Anterior cingulate cortex (tissue), 58 donors: Measurements from ENCODE around the gene OLIG3.

Experiments used
- DNase-seq, 58 donors: peaks; one replicate each; lab custom pipeline; 2025; lab: John Stamatoyannopoulos, UW

OLIG3 gene

GRCh38 chr6:137494281-137494987 is at the start of gene OLIG3:
OLIG3 (minus strand) TSS chr6:137494394; CDS start chr6:137494170, 224 bp downstream.
- no peak for DNase-seq

GRCh38 chr6:137543114-137543513 is 48.9 kb upstream of the OLIG3 start:
- no peak for DNase-seq

DNA sequence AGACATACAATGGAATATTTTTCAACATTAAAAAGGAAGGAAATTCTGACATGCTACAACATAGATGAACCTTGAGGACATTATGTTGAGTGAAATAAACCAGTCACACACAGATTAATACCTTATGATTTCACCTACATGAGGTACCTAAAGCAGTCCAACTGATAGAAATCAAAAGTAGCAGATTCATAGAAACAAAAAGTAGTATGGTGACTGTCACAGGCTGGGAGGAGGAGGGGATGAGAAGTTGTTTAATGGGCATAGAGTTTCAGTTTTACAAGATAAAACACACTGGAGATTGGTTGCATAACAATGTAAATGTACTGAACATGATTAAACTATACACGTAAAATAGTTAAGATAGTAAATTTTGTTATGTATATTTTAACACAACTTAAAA is 48.5 kb upstream of the OLIG3 start:
- no peak for DNase-seq

DNA sequence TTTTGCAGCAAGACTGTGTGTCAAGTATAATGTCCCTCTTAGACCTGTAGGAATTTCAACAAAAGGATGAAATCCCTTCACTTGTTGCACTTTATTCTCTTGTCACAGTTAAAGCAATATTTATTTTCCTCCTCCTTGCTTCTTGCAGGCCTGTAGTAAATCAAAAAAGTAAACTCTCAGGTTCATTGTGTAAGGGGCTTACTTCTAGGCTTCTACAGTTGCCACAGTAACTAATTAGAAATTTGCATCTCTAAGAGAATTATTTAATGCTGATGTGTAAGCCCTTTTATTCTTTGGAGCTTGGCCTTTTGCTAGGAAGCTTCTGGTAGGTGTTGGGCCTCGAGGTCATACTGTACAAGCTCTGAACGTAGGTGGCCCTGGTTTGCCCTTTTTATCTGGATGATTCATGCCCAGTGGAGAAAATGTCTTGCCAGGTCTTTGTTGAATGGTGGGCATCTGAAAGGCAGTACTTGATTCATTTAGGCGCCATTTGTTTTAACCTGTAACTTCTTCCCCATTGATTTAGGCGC is 47.4 kb upstream of the OLIG3 start:
- no peak for DNase-seq

- no peak for DNase-seq
Observed at GRCh38 chr6:137536104-137536773, 42.0 kb upstream of the OLIG3 start.

DNA sequence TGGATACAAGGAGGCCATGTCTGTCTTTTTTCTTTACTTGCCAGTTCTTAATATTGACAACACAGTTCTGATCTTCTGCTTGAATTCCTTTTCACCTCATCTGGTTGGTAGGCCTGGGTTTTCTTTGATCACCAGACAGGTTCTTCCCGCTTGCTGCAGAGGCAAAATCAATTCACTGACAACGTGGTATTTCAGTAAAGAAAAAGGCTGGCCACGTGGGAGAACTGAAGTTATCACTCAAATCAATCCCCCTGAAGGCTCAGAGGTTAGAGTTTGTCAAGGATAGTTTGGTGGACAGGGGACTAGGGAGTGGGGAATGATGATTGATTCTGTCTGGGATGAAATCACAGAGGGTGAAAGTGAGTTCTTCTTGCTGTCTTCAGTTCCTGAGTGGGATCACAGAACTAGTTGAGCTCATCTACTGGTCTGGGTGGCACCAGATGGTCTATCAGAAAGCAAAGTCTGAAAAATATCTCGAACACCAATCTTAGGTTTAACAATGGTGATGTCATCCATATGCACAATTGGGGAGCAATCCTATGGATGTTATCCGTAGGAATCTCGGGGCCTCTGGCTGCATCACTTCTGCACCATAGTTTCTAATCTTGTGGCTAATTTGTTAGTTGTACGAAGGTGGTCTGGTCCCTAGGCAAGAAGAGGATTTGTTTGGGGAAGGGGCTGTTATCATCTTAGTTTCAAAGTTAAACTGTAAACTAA is 37.3 kb upstream of the OLIG3 start:
- no peak for DNase-seq

DNA sequence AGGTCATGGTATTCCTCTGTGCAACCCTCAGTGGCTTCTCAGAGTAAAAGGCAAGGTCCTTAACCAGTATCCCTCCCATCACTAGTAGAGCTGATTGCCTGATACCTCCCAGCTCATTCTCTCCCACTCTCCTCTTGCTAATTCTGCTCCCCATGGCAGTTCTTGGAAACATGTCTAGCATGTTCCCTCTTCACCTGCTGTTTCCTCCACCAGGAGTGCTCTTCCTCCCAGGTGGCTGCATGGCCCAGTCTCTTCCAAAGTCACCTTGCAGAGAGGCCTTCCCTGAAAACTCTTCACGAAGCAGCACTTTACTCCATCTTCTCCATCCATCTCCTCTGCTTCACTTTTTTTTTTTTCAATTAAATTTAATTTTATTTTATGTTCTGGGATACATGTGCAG is 36.2 kb upstream of the OLIG3 start:
- no peak for DNase-seq

- DNase-seq, result no peak
Observed at GRCh38 chr6:137522831-137523230, 28.6 kb upstream of the OLIG3 start.

GRCh38 chr6:137522198-137522798 is 28.1 kb upstream of the OLIG3 start:
- no peak for DNase-seq

DNA sequence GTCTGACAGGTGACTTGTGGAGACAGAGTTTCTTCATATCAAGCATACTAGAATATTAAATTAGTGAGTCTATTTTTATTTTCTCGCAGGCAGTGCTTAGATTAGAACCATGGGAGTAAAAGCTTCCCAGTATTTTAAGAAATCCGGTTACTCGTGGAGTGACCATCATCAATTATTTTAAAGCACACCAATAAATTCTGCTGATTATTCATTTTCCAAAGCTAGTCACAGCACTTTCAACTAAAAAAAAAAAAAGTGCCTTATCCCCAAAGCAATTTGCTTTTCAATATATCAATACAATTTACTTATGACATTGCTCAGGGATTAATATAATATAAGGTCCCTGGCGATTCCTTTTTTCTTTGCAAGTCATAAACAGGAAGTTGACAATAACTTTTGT is 26.3 kb upstream of the OLIG3 start:
- no peak for DNase-seq

DNA sequence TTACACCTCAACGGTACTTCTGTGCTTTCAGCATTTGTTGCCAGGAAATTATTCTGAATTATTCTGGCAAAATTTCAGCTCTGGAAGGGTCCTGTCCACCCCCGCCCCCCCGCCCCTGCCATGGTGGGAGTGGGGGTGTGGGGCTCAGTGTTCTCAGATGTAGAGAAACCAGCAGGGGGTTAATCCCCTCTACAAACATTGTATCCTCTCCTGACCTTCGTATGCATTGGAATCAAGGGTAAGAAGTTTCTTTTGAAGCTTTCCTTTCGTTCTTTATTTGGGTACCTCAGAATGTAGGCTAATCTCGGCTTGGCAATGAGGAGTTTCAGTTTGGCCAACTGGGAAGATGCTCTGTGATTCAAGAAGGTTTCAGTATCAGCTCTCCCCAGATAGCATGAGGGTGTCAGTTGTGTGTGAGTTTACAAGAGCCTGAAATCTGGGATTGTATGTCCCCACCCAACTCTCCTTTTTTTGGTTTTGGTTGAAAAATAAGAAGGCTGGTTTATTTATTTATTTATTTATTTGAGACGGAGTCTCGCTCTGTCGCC is 25.5 kb upstream of the OLIG3 start:
- DNase-seq, result no peak

GRCh38 chr6:137518386-137518983 is 24.3 kb upstream of the OLIG3 start:
- DNase-seq, result no peak

DNA sequence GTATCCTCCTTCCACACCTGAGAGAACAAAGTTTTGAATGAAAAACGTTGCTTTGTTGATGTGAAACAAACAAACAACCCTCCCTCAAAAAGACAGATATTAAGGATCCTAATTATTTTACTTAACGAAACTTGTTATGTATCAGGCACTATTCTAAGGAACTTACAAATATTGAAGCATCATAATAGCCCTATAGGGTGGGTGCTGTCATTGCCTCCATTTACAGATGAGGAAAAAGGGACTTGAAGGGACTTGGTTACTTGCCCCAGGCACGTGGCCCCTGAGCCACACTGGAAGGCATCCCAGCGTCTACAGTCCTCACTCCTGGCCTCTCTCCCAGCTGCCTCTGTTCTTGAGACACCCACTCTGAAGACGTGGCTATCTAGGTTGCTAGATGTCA is 20.2 kb upstream of the OLIG3 start:
- DNase-seq, result no peak

DNA sequence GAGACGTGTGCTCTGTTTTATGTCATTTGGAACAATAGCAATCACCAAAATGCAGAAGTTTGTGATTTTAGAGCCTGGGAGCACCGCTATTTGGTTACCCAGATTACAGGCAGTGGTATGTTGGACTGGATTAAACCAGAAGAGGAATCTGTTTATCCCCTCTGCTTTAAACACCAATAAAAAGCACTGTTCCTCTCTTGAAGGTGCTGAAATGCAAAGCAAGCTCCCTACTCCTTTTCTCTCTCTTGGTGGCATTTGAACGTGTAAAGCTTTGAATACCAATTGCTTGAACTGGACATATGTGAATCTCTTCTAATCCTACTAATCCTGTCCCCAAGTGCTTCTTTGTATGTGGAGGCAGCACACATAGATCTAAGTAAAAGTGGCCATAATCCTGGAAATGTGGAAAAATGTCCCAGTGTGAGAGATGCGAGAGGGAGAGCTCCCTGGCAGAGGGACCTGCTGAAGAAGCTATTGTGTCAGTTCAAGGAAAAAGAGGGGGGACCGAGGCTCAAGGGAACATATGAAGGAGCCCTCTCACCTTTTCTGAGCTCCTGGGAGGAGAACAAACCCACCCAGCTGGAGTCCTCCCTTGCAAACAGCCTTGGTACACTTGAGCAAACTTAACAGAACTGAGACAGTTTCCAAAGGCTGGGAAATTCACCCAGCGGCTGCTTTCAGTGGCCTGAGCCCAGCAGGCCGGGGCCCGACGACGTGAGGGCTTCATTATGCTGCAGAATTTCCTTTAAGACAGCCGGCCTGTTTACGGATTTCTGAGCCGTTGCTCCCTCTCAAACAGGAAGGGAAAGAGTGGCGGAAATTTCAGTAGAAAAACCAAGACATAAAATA is 18.8 kb upstream of the OLIG3 start:
- DNase-seq, result no peak

GRCh38 chr6:137510923-137511322 is 16.7 kb upstream of the OLIG3 start:
- no peak for DNase-seq

- no peak for DNase-seq
Observed at GRCh38 chr6:137498481-137499190, 4.4 kb upstream of the OLIG3 start.

DNA sequence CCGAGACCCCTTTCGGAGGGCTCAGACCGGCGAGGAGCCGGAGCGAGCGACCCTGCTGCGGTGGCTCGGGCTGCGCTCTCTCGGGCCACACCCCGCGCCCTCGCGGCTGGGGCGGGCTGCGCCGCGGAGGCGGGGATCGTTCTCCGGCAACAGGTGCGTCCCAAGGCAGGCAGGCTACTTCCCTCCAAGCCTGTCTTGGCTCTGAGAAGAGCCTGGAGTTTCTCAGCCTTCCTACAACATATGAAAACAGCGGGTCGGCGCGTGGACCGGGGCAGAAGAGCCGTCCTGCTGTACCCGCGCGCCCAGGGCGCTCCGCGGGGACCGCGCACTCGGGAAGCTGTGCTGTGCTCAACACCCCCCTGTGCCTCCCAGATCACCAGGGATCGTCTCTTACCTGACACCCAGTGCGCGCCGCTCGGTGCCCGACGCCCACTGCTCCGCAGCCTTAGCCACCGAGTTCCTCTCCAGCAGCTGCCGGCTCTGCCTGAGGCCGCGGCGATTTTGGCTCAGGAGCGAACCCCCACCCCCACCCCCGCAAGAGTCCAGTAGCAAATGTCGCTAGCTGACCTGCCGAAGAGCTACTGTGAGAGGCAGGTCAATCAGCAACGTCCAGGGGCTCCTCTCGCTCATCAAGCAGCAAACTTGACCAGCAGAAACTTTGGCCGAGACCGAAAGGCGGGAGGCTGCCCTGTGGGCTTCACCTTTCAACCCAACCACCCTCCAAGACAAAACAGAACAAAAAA is 3.7 kb upstream of the OLIG3 start:
- no peak for DNase-seq
